Thyroid gland (tissue), 4 donors: Measurements from ENCODE around the gene PDCD4. TPM values are rescaled to one million over a fixed set of nuclear protein-coding genes. Genes with fewer than 3 reads are reported as not detected.

ENCODE experiments used
- DNase-seq, 2 donors: peaks; one replicate each; pipeline ENCODE4 v3.0.0-alpha.2; 2019
- H3K27ac ChIP-seq, 3 donors: fragments of 200-600 bp; sonication (generic); 1 replicate in 2 of 3; 2 replicates in 1 of 3; pipeline ENCODE4 v1.5.1; 2016 to 2019; ENCODE audit warnings: mild to moderate bottlenecking in 1 of 3, moderate library complexity in 1 of 3
- H3K27me3 ChIP-seq: fragments of 200-600 bp; sonication (generic); one replicate; pipeline ENCODE4 v1.5.1; 2019
- H3K36me3 ChIP-seq, 2 donors: fragments of 200-600 bp; sonication (generic); one replicate each; pipeline ENCODE4 v1.5.1; 2016 to 2019
- H3K4me1 ChIP-seq, 2 donors: fragments of 200-600 bp; sonication (generic); one replicate each; pipeline ENCODE4 v1.5.1; 2017 to 2019
- H3K4me3 ChIP-seq, 3 donors: fragments of 200-600 bp; sonication (generic); replicated peaks in 1 of 3; 1 replicate in 2 of 3; 2 replicates in 1 of 3; pipeline ENCODE4 v1.5.1; 2016; ENCODE audit warnings: mild to moderate bottlenecking in 1 of 3
- H3K9me3 ChIP-seq: fragments of 200-600 bp; sonication (generic); one replicate; pipeline ENCODE4 v1.5.1; 2017
- CTCF ChIP-seq, 6 experiments: fragments of 200-600 bp in 3 of 6; fragments of 450-650 bp in 3 of 6; sonication (generic) in 3 of 6; IDR thresholded peaks; one replicate each; pipeline ENCODE4 v1.5.1; 2016 to 2019; ENCODE audit warnings: antibody characterized with exemption in 6 of 6, mild to moderate bottlenecking in 2 of 6, inconsistent platforms in 1 of 6, moderate library complexity in 1 of 6
- POLR2A ChIP-seq, 2 donors: fragments of 450-650 bp; IDR thresholded peaks; one replicate each; pipeline ENCODE4 v1.6.1; 2017; ENCODE audit warnings: antibody characterized with exemption in 2 of 2, mild to moderate bottlenecking in 2 of 2, moderate library complexity in 1 of 2
- WGBS, 2 donors: methylation state at CpG; one replicate each; pipeline ENCODE4 v1.1.5; 2017; 5-methylcytosine and 5-hydroxymethylcytosine counted together
- intact Hi-C: fragments of 100-400 bp; cut with DNase I; formaldehyde crosslinking; loops from one replicate; pipeline ENCODE4 v1.15.1; 2023
- total RNA-seq, 4 donors: library from RNA; depleted of rRNA; stranded (reverse); fragments of >200 nt; gene quantifications; one replicate each; pipeline ENCODE4 v1.2.3, GENCODE V29; 2016

The PDCD4 gene
- total RNA-seq, 4 donors from 2014 or later: 188 to 340 (median 256) TPM

- intact Hi-C loops: no loop called here
- H3K9me3 ChIP-seq: no peaks in the 10 kb centered on the region
- WGBS, 2 donors: 77 to 78% methylated on average over 6 of the region's 6 CpGs
- H3K4me1 ChIP-seq: peaks cover 51 to 61% of the 10 kb centered on the region in 2 donors
- H3K36me3 ChIP-seq: no peaks in the 10 kb centered on the region
- DNase-seq: no peak
- TF ChIP-seq CTCF (IDR thresholded peaks at IDR 0.05) (no peak), POLR2A (IDR thresholded peaks at IDR 0.05) (no peak)
- H3K4me3 ChIP-seq: no peak overlapping the region
- H3K27ac ChIP-seq: no peak overlapping the region
- no peaks in the 10 kb centered on the region for H3K27me3 ChIP-seq
Measured at GRCh38 chr10:110847374-110847773, 24.4 kb upstream of the PDCD4 start.

GRCh38 chr10:110848106-110848505 is 23.6 kb upstream of the PDCD4 start:
- H3K4me3 ChIP-seq: no peak overlapping the region
- 71 to 82% methylated on average over 2 of the region's 2 CpGs for WGBS, 2 donors
- H3K36me3 ChIP-seq: no peaks in the 10 kb centered on the region
- TF ChIP-seq POLR2A (IDR thresholded peaks at IDR 0.05) (no peak), CTCF (IDR thresholded peaks at IDR 0.05) (no peak)
- H3K9me3 ChIP-seq: no peaks in the 10 kb centered on the region
- no peak for DNase-seq
- H3K27me3 ChIP-seq: no peaks in the 10 kb centered on the region
- no peak overlapping the region for H3K27ac ChIP-seq
- H3K4me1 ChIP-seq: peaks cover 49 to 61% of the 10 kb centered on the region in 2 donors
- intact Hi-C loops: no loop called here

GRCh38 chr10:110850099-110850498 is 21.6 kb upstream of the PDCD4 start:
- H3K4me3 ChIP-seq: no peak overlapping the region
- TF ChIP-seq POLR2A (IDR thresholded peaks at IDR 0.05): no peak
- TF ChIP-seq CTCF (IDR thresholded peaks at IDR 0.05): no peak
- 98% methylated on average over 3 of the region's 3 CpGs for WGBS, 2 donors
- H3K36me3 ChIP-seq: no peaks in the 10 kb centered on the region
- peaks cover 38 to 44% of the 10 kb centered on the region in 2 donors for H3K4me1 ChIP-seq
- intact Hi-C loops: no loop called here
- H3K27me3 ChIP-seq: no peaks in the 10 kb centered on the region
- DNase-seq: no peak
- no peaks in the 10 kb centered on the region for H3K9me3 ChIP-seq
- H3K27ac ChIP-seq: peak overlapping the region in 1 of 3 donors; percentile 57

GRCh38 chr10:110851020-110851612 is 20.6 kb upstream of the PDCD4 start:
- Histone ChIP-seq H3K36me3 (no peaks in the 10 kb centered on the region), H3K4me3 (no peak overlapping the region), H3K4me1 (peaks cover 29 to 34% of the 10 kb centered on the region in 2 donors), H3K27me3 (no peaks in the 10 kb centered on the region), H3K27ac (peak overlapping the region; percentile 34 to 82 (median 57)), H3K9me3 (no peaks in the 10 kb centered on the region)
- TF ChIP-seq CTCF (IDR thresholded peaks at IDR 0.05) (no peak), POLR2A (IDR thresholded peaks at IDR 0.05) (no peak)
- no peak for DNase-seq
- intact Hi-C loops: no loop called here
- 59 to 73% methylated on average over 8 of the region's 8 CpGs for WGBS, 2 donors

- WGBS, 2 donors: 58 to 59% methylated on average over 7 of the region's 7 CpGs
- intact Hi-C loops: no loop called here
- Histone ChIP-seq H3K27me3 (no peaks in the 10 kb centered on the region), H3K9me3 (no peaks in the 10 kb centered on the region), H3K4me3 (no peak overlapping the region), H3K4me1 (peaks cover 27 to 31% of the 10 kb centered on the region in 2 donors), H3K36me3 (no peaks in the 10 kb centered on the region), H3K27ac (peak overlapping the region; percentile 55 to 82 (median 56))
- TF ChIP-seq POLR2A (IDR thresholded peaks at IDR 0.05) (peak in 1 of 2 donors; percentile 47), CTCF (IDR thresholded peaks at IDR 0.05) (no peak)
- DNase-seq: peak; percentile 66 to 76
Measured at GRCh38 chr10:110852255-110852896, 19.4 kb upstream of the PDCD4 start.
